Myocyte (in vitro differentiated cells): Measurements from ENCODE around the gene SPECC1. TPM values are rescaled to one million over a fixed set of nuclear protein-coding genes. Genes with fewer than 3 reads are reported as not detected.
"Not testable (repeated sequence)": the region's sequence is repeated elsewhere in the genome, so short reads cannot be mapped to it uniquely, and the experiment has no call there.

Experiments used
- DNase-seq: peaks from one replicate; pipeline ENCODE4 v3.0.0-alpha.2; 2012; ENCODE audit warnings: low read depth
- total RNA-seq: library from RNA; depleted of rRNA; stranded (reverse); fragments of >200 nt; gene quantifications from 2 replicates; pipeline ENCODE4 v1.2.3, GENCODE V29; 2014

Gene SPECC1
- total RNA-seq, 1 donor from 2014 or later: 47.0 TPM

- no peak for DNase-seq
Measured at GRCh38 chr17:20010936-20011335, 1.8 kb downstream of the SPECC1 start.

GRCh38 chr17:20012017-20012536 is 2.9 kb downstream of the SPECC1 start:
- DNase-seq: no peak

- DNase-seq: not testable (repeated sequence)
Measured at GRCh38 chr17:20016475-20016992, 7.4 kb downstream of the SPECC1 start.

GRCh38 chr17:20022701-20023100 is 13.5 kb downstream of the SPECC1 start:
- no peak for DNase-seq

GRCh38 chr17:20026960-20027359 is 17.8 kb downstream of the SPECC1 start:
- DNase-seq: no peak

- no peak for DNase-seq
Measured at GRCh38 chr17:20028443-20028842, 19.3 kb downstream of the SPECC1 start.

GRCh38 chr17:20032636-20033035 is 23.5 kb downstream of the SPECC1 start:
- DNase-seq: no peak

GRCh38 chr17:20033415-20033814 is 24.3 kb downstream of the SPECC1 start:
- no peak for DNase-seq

- DNase-seq: no peak
Measured at GRCh38 chr17:20035501-20035900, 26.3 kb downstream of the SPECC1 start.

GRCh38 chr17:20037286-20037685 is 28.1 kb downstream of the SPECC1 start:
- not testable (repeated sequence) for DNase-seq

GRCh38 chr17:20039037-20039436 is 29.9 kb downstream of the SPECC1 start:
- no peak for DNase-seq

GRCh38 chr17:20040216-20040615 is 31.1 kb downstream of the SPECC1 start:
- no peak for DNase-seq

GRCh38 chr17:20043021-20043420 is 33.9 kb downstream of the SPECC1 start:
- DNase-seq: no peak

GRCh38 chr17:20045476-20045875 is 36.3 kb downstream of the SPECC1 start:
- DNase-seq: no peak

- DNase-seq: no peak
Measured at GRCh38 chr17:20046629-20047028, 37.5 kb downstream of the SPECC1 start.

GRCh38 chr17:20051624-20052023 is 42.5 kb downstream of the SPECC1 start:
- no peak for DNase-seq

GRCh38 chr17:20053361-20053964 is 44.3 kb downstream of the SPECC1 start:
- no peak for DNase-seq

GRCh38 chr17:20059728-20060188 is 50.6 kb downstream of the SPECC1 start:
- peak; percentile 27 for DNase-seq

- peak; percentile 82 for DNase-seq
Measured at GRCh38 chr17:20063665-20064648, 54.8 kb downstream of the SPECC1 start.

- peak; percentile 61 for DNase-seq
Measured at GRCh38 chr17:20066253-20066652, 57.1 kb downstream of the SPECC1 start.

GRCh38 chr17:20067711-20068110 is 58.6 kb downstream of the SPECC1 start:
- DNase-seq: no peak

GRCh38 chr17:20068445-20068844 is 59.3 kb downstream of the SPECC1 start:
- no peak for DNase-seq
